ENCODE results near the gene CHRNA10.
A peak's percentile ranks its signal among the peaks of the same experiment; 100 is the strongest.

CHRNA10 gene, protein sequence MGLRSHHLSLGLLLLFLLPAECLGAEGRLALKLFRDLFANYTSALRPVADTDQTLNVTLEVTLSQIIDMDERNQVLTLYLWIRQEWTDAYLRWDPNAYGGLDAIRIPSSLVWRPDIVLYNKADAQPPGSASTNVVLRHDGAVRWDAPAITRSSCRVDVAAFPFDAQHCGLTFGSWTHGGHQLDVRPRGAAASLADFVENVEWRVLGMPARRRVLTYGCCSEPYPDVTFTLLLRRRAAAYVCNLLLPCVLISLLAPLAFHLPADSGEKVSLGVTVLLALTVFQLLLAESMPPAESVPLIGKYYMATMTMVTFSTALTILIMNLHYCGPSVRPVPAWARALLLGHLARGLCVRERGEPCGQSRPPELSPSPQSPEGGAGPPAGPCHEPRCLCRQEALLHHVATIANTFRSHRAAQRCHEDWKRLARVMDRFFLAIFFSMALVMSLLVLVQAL

DNA sequence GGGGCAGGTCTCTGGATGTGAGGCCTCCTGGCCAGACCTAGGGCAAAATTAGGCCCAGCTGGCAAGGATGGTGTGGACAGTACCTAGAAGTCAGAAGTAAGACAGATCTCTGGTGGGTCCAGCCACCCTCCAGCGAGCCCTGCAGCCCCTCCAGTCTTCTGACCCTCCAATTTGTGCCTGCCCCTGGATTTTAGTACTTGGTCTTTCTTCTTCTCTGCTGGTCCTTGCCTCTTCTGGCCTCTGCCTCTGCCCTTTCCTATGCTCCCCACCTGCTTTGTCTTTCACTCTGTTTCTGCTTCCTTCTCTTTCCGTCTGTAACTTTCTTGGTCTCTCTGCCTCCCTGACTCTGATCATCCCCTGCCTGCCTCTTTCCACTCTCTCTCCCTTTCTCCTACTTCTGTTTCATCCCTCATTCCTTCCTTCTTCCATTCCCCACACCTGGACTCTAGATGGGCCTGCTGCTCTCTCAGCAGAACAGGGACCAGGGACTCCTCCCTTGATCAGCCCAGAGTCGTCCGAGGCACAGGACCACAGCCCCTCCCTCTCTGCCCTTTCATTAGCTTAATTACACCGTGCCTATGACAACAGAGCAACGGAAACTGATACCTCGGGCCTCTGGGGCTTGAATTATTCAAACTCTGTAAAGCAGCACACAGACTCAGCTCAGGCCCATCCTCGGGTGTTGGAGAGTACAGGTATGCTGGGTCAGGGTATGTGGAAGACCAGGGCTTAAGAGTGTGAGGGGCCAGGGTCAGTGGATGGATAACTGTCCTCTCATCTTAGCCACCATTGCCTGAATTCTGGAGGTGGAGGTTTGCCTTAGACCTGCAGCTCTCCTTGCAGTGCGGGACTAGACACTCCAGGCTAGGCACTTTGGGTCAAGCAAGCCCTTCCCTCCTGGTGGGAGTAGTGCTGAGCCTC lies at the start of gene CHRNA10:
CHRNA10 (minus strand) TSS at position 51 of the 921 bp plus-strand sequence. CDS start 72 bp downstream, outside the sequence.
- Mint-ChIP-seq H3K9me3 (no peaks in the 10 kb centered on the region), H3K36me3 (ENCODE audit: low read depth) (peaks cover 93% of the 10 kb centered on the region), H3K4me1 (ENCODE audit: low read depth) (peaks cover 3% of the 10 kb centered on the region)

DNA sequence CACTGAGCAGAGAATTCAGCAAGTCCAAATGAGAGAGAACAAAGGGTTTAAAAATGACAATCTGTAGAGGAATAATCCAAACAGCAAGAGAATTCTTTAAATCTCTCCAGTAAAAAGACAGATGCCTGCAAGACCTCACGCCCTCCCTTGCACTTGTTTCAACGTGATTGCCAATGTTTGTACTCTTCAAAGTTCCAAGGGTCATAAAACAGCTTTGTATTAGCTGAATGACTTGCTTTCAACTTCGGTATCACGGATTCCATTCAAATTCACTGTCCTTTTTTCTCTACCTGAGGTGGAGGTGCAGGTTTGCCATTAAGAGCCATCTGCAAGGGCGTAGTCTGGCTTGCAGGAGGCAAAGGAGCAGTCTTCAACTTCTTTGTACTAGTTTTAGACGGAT lies 41.1 kb upstream of the CHRNA10 start:
- no peak overlapping the region for H3K4me3 Mint-ChIP-seq
- peaks cover 4% of the 10 kb centered on the region for H3K4me1 Mint-ChIP-seq (ENCODE audit: low read depth)
- H3K27ac Mint-ChIP-seq: peak overlapping the region; percentile 9
- DNase-seq: no peak
- H3K27me3 Mint-ChIP-seq: no peaks in the 10 kb centered on the region
- H3K36me3 Mint-ChIP-seq (ENCODE audit: low read depth): peaks cover 93% of the 10 kb centered on the region
- no peaks in the 10 kb centered on the region for H3K9me3 Mint-ChIP-seq

More for the DNA sequence above, at the start of gene CHRNA10:
- Mint-ChIP-seq H3K27me3 (no peaks in the 10 kb centered on the region), H3K27ac (peak within 1 kb of the TSS; percentile 56), H3K4me3 (no peak within 1 kb of the TSS)
- DNase-seq: no peak

DNA sequence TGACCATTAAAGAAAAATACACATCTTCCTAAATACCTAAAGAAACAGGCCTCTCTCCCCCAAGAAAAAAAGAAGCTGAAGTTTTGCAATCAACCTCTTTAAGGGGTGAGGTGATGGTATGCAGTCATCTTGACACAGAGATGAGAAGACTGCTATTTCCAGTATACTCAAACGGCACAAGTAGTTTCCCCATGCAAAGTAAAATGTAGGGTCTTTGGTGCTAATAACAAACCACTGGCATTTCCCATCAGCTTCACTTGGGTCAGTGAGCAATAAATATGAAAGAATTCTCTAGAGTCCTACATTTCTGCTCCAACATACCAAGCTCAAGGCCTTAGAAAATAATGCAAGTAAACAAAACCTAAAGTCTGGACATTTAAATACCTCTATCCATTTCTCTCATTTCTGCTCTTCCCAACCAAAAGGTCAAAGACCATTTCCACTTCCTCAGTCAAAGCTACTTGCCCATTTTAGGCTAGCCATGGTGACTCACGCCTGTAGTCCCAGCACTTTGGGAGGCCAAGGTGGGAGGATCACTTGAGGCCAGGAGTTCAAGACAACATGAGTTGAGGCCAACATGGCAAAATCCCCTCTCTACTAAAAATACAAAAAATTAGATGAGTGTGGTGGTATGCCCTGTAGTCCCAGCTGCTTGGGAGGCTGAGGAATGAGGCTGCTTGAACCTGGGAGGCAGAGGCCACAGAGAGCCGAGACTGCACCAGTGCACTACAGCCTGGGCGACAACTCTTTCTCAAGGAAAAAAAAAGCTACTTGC lies 39.5 kb upstream of the CHRNA10 start:
- H3K27ac Mint-ChIP-seq: peak overlapping the region; percentile 78
- no peaks in the 10 kb centered on the region for H3K9me3 Mint-ChIP-seq
- DNase-seq: no peak
- H3K4me1 Mint-ChIP-seq (ENCODE audit: low read depth): peaks cover 4% of the 10 kb centered on the region
- peaks cover 93% of the 10 kb centered on the region for H3K36me3 Mint-ChIP-seq (ENCODE audit: low read depth)
- no peak overlapping the region for H3K4me3 Mint-ChIP-seq
- no peaks in the 10 kb centered on the region for H3K27me3 Mint-ChIP-seq

DNA sequence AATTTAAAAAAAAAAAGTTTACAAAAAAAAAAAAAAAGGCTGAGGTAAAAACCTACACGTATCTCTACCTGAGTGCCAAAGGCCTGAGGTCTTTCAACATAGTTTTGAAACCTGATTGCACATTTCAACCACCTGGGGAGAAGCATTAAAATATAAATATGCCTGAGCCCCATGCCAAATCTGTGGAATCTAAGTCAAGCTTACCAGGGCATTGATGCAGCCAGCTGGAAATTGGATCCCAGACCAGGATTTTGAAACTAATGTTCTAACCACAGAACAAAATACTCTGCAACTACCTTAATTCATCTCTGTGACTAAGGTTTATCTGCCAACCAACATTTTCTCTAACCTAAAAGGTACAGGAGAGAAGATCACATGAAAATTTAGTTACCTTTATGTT lies 38.8 kb upstream of the CHRNA10 start:
- H3K36me3 Mint-ChIP-seq (ENCODE audit: low read depth): peaks cover 93% of the 10 kb centered on the region
- H3K27me3 Mint-ChIP-seq: no peaks in the 10 kb centered on the region
- DNase-seq: no peak
- H3K4me3 Mint-ChIP-seq: no peak overlapping the region
- no peaks in the 10 kb centered on the region for H3K9me3 Mint-ChIP-seq
- peak overlapping the region; percentile 47 for H3K27ac Mint-ChIP-seq
- H3K4me1 Mint-ChIP-seq (ENCODE audit: low read depth): peaks cover 4% of the 10 kb centered on the region

DNA sequence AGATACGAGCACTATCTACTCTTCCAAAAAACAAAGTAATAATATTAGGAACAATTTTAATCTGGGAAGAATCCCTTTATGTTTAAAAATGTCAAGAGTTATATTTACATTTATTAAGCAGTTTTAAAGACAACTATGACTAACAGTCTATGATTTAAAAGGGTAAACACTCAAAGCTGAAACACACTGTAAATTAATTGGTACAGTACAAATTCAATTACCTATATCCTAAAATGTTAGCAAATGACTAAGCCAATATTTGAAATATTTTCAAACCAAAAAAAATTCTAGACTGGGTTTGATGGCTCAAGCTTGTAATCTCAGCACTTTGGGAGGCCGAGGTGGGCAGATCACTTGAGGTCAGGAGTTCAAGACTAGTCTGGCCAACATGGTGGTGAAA lies 36.0 kb upstream of the CHRNA10 start:
- H3K9me3 Mint-ChIP-seq: no peaks in the 10 kb centered on the region
- DNase-seq: no peak
- H3K4me3 Mint-ChIP-seq: no peak overlapping the region
- peaks cover 95% of the 10 kb centered on the region for H3K36me3 Mint-ChIP-seq (ENCODE audit: low read depth)
- no peaks in the 10 kb centered on the region for H3K27me3 Mint-ChIP-seq
- H3K4me1 Mint-ChIP-seq (ENCODE audit: low read depth): peaks cover 4% of the 10 kb centered on the region
- H3K27ac Mint-ChIP-seq: no peak overlapping the region

DNA sequence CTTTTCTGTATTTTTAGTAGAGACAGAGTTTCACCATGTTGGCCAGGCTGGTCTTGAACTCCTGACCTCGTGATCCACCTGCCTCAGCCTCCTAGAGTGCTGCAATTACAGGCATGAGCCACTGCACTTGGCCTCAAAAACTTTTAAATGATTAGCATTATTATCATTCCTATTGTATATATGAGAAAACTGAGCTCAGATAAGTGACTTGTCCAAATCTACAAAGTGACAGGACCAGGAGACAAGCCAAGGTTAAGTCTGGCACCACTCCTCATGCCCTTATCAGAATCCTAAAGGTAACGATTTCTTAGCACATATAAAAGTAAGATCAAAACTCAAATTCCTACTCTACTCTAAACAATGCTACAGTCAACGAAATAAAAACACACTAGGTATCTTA lies 32.2 kb upstream of the CHRNA10 start:
- no peak overlapping the region for H3K27ac Mint-ChIP-seq
- no peaks in the 10 kb centered on the region for H3K9me3 Mint-ChIP-seq
- H3K36me3 Mint-ChIP-seq (ENCODE audit: low read depth): peaks cover 96% of the 10 kb centered on the region

DNA sequence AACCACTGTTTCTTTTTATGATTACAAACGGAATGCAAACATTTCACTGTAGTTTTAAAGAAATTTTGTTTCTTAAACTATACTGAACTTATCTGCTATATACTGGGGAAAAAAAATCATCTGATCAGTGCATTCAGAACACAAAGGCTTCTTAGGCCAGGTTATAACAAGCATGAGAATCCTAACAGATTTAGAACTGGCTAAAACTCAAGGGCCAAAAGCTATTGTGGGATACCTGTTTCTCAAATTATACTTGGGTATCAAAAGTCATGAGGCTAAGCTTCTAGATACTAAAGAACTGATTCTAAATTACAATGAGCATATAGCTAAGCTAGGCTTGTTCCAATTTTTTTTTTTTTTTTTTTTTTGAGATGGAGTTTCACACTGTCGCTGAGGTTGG lies 29.7 kb upstream of the CHRNA10 start:
- DNase-seq: no peak
- H3K4me1 Mint-ChIP-seq (ENCODE audit: low read depth): no peaks in the 10 kb centered on the region
- no peaks in the 10 kb centered on the region for H3K27me3 Mint-ChIP-seq
- H3K9me3 Mint-ChIP-seq: no peaks in the 10 kb centered on the region
- no peak overlapping the region for H3K4me3 Mint-ChIP-seq
- H3K27ac Mint-ChIP-seq: peak overlapping the region; percentile 6
- H3K36me3 Mint-ChIP-seq (ENCODE audit: low read depth): peaks cover 91% of the 10 kb centered on the region

More for the DNA sequence above, 32.2 kb upstream of the CHRNA10 start:
- Mint-ChIP-seq H3K4me3 (no peak overlapping the region), H3K27me3 (no peaks in the 10 kb centered on the region), H3K4me1 (ENCODE audit: low read depth) (no peaks in the 10 kb centered on the region)
- no peak for DNase-seq

DNA sequence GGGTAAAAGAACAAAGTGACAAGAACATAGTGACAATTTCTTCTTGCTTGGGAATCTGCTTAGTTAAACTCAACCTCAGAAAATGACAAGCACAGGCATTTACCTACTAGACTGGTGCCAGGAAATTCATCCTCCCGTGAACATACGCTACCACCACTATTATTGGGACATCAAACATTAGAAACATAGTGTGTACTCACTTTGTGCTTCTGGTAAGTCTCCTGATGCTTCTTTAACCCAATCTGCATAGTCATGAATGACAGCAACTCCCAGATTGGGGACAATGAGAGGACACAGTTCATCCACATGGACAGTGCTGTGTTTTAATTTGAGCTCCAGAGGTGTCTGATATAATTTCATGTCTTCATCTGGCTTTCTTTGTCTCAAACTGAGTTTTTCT lies 29.2 kb upstream of the CHRNA10 start:
- no peak for DNase-seq
- H3K4me1 Mint-ChIP-seq (ENCODE audit: low read depth): no peaks in the 10 kb centered on the region
- peak overlapping the region; percentile 6 for H3K27ac Mint-ChIP-seq
- no peak overlapping the region for H3K4me3 Mint-ChIP-seq
- H3K27me3 Mint-ChIP-seq: no peaks in the 10 kb centered on the region
- peaks cover 91% of the 10 kb centered on the region for H3K36me3 Mint-ChIP-seq (ENCODE audit: low read depth)
- no peaks in the 10 kb centered on the region for H3K9me3 Mint-ChIP-seq

DNA sequence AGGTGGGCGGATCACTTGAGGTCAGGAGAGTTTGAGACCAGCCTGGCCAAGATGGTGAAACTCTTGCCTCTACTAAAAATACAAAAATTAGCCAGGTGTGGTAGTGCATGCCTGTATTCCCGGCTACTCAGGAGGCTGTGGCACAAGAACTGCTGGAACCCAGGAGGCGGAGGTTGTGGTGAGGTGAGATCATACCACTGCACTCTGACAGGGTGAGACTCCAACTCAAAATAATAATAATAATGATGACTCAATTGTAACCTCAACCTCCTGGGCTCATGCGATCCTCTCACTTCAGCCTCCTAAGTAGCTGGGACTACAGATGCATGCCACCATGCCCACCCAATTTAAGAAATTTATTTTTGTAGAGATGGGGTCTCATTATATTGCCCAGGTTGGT lies 15.6 kb upstream of the CHRNA10 start:
- H3K27me3 Mint-ChIP-seq: no peaks in the 10 kb centered on the region
- DNase-seq: no peak
- peaks cover 91% of the 10 kb centered on the region for H3K36me3 Mint-ChIP-seq (ENCODE audit: low read depth)
- no peaks in the 10 kb centered on the region for H3K9me3 Mint-ChIP-seq
- no peak overlapping the region for H3K27ac Mint-ChIP-seq
- H3K4me1 Mint-ChIP-seq (ENCODE audit: low read depth): peaks cover 8% of the 10 kb centered on the region
- no peak overlapping the region for H3K4me3 Mint-ChIP-seq

DNA sequence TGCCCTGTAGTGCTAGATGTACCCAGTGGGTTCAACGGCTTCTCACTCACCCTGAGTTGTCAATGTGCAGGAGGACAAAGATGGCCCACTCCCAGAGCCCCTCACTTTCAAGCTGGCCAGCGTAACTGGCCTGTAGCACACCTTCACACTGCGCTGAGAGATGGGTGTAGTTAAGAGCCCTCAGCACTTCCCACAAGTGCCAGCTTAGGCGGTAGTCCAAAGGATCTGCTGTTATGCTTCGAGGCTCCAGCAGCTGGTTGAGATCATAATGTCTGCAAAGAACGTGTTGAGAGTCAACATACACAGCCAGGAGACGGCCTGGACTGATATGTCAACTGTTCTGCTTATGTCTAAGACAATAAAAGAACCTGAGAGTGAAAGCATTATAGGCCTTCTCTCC lies 14.7 kb upstream of the CHRNA10 start:
- Mint-ChIP-seq H3K27me3 (no peaks in the 10 kb centered on the region), H3K4me3 (no peak overlapping the region), H3K4me1 (ENCODE audit: low read depth) (peaks cover 8% of the 10 kb centered on the region), H3K9me3 (no peaks in the 10 kb centered on the region), H3K27ac (peak overlapping the region; percentile 50), H3K36me3 (ENCODE audit: low read depth) (peaks cover 91% of the 10 kb centered on the region)
- no peak for DNase-seq

DNA sequence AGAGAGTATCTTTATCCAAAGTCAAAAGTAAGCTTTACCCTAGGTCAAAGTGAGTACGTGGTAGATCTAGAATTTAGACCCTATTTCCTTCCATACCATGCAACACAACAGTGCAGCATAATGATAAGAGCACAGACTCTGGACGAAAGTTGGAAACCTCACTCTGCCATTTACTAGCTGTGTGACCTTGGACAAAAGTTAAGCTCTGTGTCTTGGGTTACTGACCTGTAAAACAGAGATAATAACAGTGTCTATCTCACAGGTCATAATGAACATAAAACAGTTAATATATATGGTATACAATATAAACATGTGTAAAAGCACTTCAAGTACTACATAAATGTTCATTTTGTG lies 13.6 kb upstream of the CHRNA10 start:
- H3K27ac Mint-ChIP-seq: peak overlapping the region; percentile 59
- H3K4me3 Mint-ChIP-seq: no peak overlapping the region
- H3K4me1 Mint-ChIP-seq (ENCODE audit: low read depth): peaks cover 8% of the 10 kb centered on the region
- no peaks in the 10 kb centered on the region for H3K27me3 Mint-ChIP-seq
- H3K9me3 Mint-ChIP-seq: no peaks in the 10 kb centered on the region
- peaks cover 92% of the 10 kb centered on the region for H3K36me3 Mint-ChIP-seq (ENCODE audit: low read depth)
- DNase-seq: no peak

DNA sequence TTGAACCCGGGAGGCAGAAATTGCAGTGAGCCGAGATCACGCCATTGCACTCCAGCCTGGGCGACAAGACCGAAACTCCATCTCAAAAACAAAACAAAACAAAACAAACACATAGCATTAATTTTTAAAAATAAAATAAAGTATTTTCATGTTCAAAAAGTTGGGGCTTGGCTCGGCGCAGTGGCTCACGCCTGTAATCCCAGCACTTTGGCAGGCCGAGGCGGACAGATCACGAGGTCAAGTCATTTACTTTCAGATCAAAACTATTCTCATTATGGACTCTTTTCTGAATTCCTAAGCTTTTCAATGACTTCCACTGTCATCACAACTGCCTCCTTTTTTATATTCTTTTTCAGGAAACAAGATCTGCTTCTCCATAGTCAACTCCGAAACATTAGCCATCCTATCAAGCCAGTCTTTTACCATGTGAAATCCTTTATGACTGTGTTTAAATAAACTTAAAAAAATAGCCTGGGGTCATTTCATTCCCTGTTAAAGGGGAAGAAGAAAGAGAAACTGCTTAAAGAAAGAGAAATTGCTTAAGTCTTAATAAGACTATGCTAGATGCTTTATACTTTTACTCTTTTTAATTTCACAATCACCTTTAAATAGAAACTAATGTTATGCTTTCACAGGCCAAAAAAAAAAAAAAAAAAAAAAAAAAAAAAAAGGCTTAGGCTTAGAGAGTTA lies 13.1 kb upstream of the CHRNA10 start:
- Mint-ChIP-seq H3K4me3 (no peak overlapping the region), H3K36me3 (ENCODE audit: low read depth) (peaks cover 92% of the 10 kb centered on the region), H3K4me1 (ENCODE audit: low read depth) (peaks cover 8% of the 10 kb centered on the region), H3K27me3 (no peaks in the 10 kb centered on the region), H3K27ac (peak overlapping the region; percentile 59), H3K9me3 (no peaks in the 10 kb centered on the region)
- DNase-seq: no peak

DNA sequence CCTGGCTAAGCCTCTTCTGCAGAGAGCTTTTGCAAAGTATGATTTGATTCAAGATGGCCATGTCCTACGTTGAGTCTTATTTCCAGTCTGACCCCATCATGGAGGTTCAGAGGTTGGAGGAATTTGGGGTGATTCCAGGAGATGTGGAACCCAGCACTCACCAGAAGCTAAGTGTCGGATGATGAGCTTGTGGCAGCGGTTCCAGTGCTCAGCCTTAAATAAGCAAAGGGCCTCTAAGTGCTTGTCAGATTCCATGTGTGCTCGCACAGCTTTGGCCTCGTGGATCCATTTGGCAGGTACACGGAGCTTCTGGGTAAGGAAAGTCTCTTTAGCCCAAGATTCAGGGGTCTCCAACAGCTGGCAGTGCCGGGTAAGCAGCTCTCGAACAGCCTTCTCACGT lies 11.9 kb upstream of the CHRNA10 start:
- Mint-ChIP-seq H3K27me3 (no peaks in the 10 kb centered on the region), H3K9me3 (no peaks in the 10 kb centered on the region), H3K36me3 (ENCODE audit: low read depth) (peaks cover 97% of the 10 kb centered on the region), H3K4me3 (no peak overlapping the region), H3K4me1 (ENCODE audit: low read depth) (peaks cover 8% of the 10 kb centered on the region), H3K27ac (peak overlapping the region; percentile 66)
- no peak for DNase-seq

DNA sequence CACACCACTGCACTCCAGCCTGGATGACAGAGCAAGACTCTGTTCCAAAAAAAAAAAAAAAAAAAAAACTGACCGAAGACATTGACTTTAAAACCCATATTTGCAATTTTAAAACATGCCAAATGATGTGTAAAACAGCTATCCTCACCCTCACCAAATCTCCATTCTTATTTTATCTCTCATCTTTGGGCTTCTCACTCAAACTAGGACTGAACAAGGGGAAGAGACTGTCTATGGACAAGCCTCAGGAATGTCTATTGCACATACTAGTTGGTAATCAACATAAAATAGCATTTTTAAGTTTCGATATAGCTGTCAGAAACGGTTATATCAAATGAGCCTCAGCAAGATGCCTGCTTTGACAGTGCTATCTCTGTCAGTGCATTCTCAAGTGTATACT lies 7.9 kb upstream of the CHRNA10 start:
- H3K9me3 Mint-ChIP-seq: no peaks in the 10 kb centered on the region
- no peak overlapping the region for H3K4me3 Mint-ChIP-seq
- H3K36me3 Mint-ChIP-seq (ENCODE audit: low read depth): peaks cover 94% of the 10 kb centered on the region
- no peaks in the 10 kb centered on the region for H3K27me3 Mint-ChIP-seq
- no peak for DNase-seq
- peaks cover 11% of the 10 kb centered on the region for H3K4me1 Mint-ChIP-seq (ENCODE audit: low read depth)
- H3K27ac Mint-ChIP-seq: no peak overlapping the region
